H1 (cell line): ENCODE results near the gene EMID1. TPM values are rescaled to one million over a fixed set of nuclear protein-coding genes. Genes with fewer than 3 reads are reported as not detected.
A peak's percentile ranks its signal among the peaks of the same experiment; 100 is the strongest.

Experiments
- CTCF ChIA-PET: fragments of 300-600 bp; sonication (Branson Sonifier 250); formaldehyde crosslinking; loops from one replicate; lab custom pipeline; 2021; ENCODE audit not compliant: partially characterized antibody; lab: Charles Lee
- POLR2A ChIA-PET: fragments of 300-600 bp; sonication (Branson Sonifier 250); formaldehyde crosslinking; loops from one replicate; lab custom pipeline; 2021; ENCODE audit warnings: inconsistent platforms; ENCODE audit not compliant: partially characterized antibody; lab: Charles Lee
- DNase-seq, 2 experiments: peaks; one replicate each; pipeline versions ENCODE4 v3.0.0 to v3.0.0-alpha.2; 2010 to 2022; ENCODE audit warnings: low spot score in 2 of 2, low read depth in 1 of 2, mixed read lengths in 1 of 2
- FAIRE-seq: peaks from 2 replicates; lab custom pipeline; 2011; peaks lifted over from hg19 to GRCh38; lab: Jason Lieb, UNC
- H2AFZ ChIP-seq: 2 replicates; pipeline ENCODE4 v1.8.1; 2012; ENCODE audit warnings: low read length, inconsistent platforms
- H2AK5ac ChIP-seq: 2 replicates; pipeline ENCODE4 v1.6.1; 2013; ENCODE audit warnings: low read depth, low read length
- H2BK120ac ChIP-seq: replicated peaks from 2 replicates; pipeline ENCODE3; 2013; ENCODE audit warnings: low read depth, low read length, inconsistent platforms
- H2BK12ac ChIP-seq: 2 replicates; pipeline ENCODE4 v1.6.1; 2013; ENCODE audit warnings: low read depth, low read length
- H2BK15ac ChIP-seq: 2 replicates; pipeline ENCODE4 v1.6.1; 2013; ENCODE audit warnings: low read length
- H2BK20ac ChIP-seq: 2 replicates; pipeline ENCODE4 v1.6.1; 2013; ENCODE audit warnings: low read length
- H2BK5ac ChIP-seq: 2 replicates; pipeline ENCODE4 v1.6.1; 2013; ENCODE audit warnings: low read depth, low read length
- H3K14ac ChIP-seq: 2 replicates; pipeline ENCODE4 v1.6.1; 2013; ENCODE audit warnings: inconsistent platforms; ENCODE audit not compliant: insufficient read length
- H3K18ac ChIP-seq: 2 replicates; pipeline ENCODE4 v1.6.1; 2013; ENCODE audit warnings: low read length; ENCODE audit errors: extremely low read depth
- H3K23ac ChIP-seq: 2 replicates; pipeline ENCODE4 v1.6.1; 2013; ENCODE audit warnings: inconsistent platforms; ENCODE audit not compliant: insufficient read length
- H3K23me2 ChIP-seq: 2 replicates; pipeline ENCODE4 v1.6.1; 2013; ENCODE audit warnings: low read depth, low read length
- H3K27ac ChIP-seq: 2 replicates; pipeline ENCODE4 v1.6.1; 2011; ENCODE audit warnings: low read depth, low read length, inconsistent platforms
- H3K27me3 ChIP-seq, 4 experiments: replicated peaks in 1 of 4; 1 replicate in 1 of 4; 2 replicates in 3 of 4; pipeline versions ENCODE4 v1.6.1 to v1.8.1; 2011 to 2013; ENCODE audit warnings: low read length in 3 of 4, mild to moderate bottlenecking in 3 of 4, inconsistent platforms in 2 of 4, mixed read lengths in 2 of 4, moderate library complexity in 1 of 4; ENCODE audit not compliant: control insufficient read depth in 3 of 4, insufficient read depth in 3 of 4; ENCODE audit errors: extremely low read depth in 1 of 4
- H3K36me3 ChIP-seq, 4 experiments: 2 replicates each; pipeline versions ENCODE4 v1.6.1 to v1.8.1; 2011 to 2013; ENCODE audit warnings: mild to moderate bottlenecking in 4 of 4, low read length in 3 of 4, moderate library complexity in 2 of 4, control low read depth in 1 of 4, inconsistent platforms in 1 of 4; ENCODE audit not compliant: insufficient read depth in 4 of 4, control insufficient read depth in 2 of 4
- H3K4ac ChIP-seq: replicated peaks from 2 replicates; pipeline ENCODE3; 2013; ENCODE audit warnings: low read length, low read depth, mixed read lengths, inconsistent platforms; ENCODE audit not compliant: insufficient read length
- H3K4me1 ChIP-seq, 4 experiments: replicated peaks in 1 of 4; 1 replicate in 1 of 4; 2 replicates in 3 of 4; pipeline versions ENCODE4 v1.6.1 to v1.8.1; 2011 to 2013; ENCODE audit warnings: low read length in 3 of 4, inconsistent platforms in 2 of 4, mixed read lengths in 1 of 4; ENCODE audit not compliant: insufficient read depth in 4 of 4, control insufficient read depth in 3 of 4
- H3K4me2 ChIP-seq, 2 experiments: 2 replicates each; pipeline versions ENCODE4 v1.6.1 to v1.8.1; 2011 to 2013; ENCODE audit warnings: low read depth in 2 of 2, low read length in 2 of 2, control low read depth in 1 of 2, inconsistent platforms in 1 of 2, mild to moderate bottlenecking in 1 of 2; ENCODE audit not compliant: insufficient read depth in 1 of 2
- H3K4me3 ChIP-seq, 4 experiments: fragments of 200-600, 300-600 bp in 1 of 4; sonication (generic), shearing (Covaris generic), sonication (Bioruptor Twin) in 1 of 4; 2 replicates each; pipeline versions ENCODE4 v1.5.1 to v1.8.1; 2011 to 2016; ENCODE audit warnings: low read length in 4 of 4, low read depth in 3 of 4, control low read depth in 2 of 4, inconsistent platforms in 2 of 4, mild to moderate bottlenecking in 2 of 4, mixed read lengths in 1 of 4, moderate library complexity in 1 of 4; ENCODE audit not compliant: insufficient read depth in 2 of 4; ENCODE audit errors: extremely low read depth in 1 of 4
- H3K56ac ChIP-seq: replicated peaks from 2 replicates; pipeline ENCODE3; 2013; ENCODE audit warnings: low read depth, mild to moderate bottlenecking, mixed read lengths, low read length, inconsistent platforms; ENCODE audit not compliant: insufficient read length
- H3K79me1 ChIP-seq: 2 replicates; pipeline ENCODE4 v1.6.1; 2013; ENCODE audit warnings: low read depth, low read length, control low read depth
- H3K79me2 ChIP-seq, 2 experiments: 2 replicates each; pipeline versions ENCODE4 v1.6.1 to v1.8.1; 2012 to 2013; ENCODE audit warnings: low read length in 2 of 2, mild to moderate bottlenecking in 2 of 2, inconsistent platforms in 1 of 2; ENCODE audit not compliant: insufficient read depth in 2 of 2, control insufficient read depth in 1 of 2
- H3K9ac ChIP-seq, 4 experiments: replicated peaks in 1 of 4; 1 replicate in 1 of 4; 2 replicates in 3 of 4; pipeline versions ENCODE4 v1.6.1 to v1.8.1; 2011 to 2013; ENCODE audit warnings: low read depth in 3 of 4, low read length in 3 of 4, control low read depth in 2 of 4, mild to moderate bottlenecking in 2 of 4, moderate library complexity in 2 of 4, inconsistent platforms in 1 of 4; ENCODE audit errors: extremely low read depth in 1 of 4
- H3K9me3 ChIP-seq, 2 experiments: 2 replicates each; pipeline versions ENCODE4 v1.6.1 to v1.8.1; 2012 to 2013; ENCODE audit warnings: mild to moderate bottlenecking in 2 of 2, moderate library complexity in 2 of 2, control low read depth in 1 of 2, inconsistent platforms in 1 of 2, low read depth in 1 of 2, low read length in 1 of 2, mixed read lengths in 1 of 2; ENCODE audit not compliant: insufficient read depth in 2 of 2
- H4K20me1 ChIP-seq, 2 experiments: replicated peaks in 1 of 2; 2 replicates each; pipeline versions ENCODE3 to v1.8.1; 2011 to 2013; ENCODE audit warnings: inconsistent platforms in 2 of 2, low read length in 2 of 2, mild to moderate bottlenecking in 1 of 2; ENCODE audit not compliant: insufficient read depth in 2 of 2, control insufficient read depth in 1 of 2
- H4K5ac ChIP-seq: 2 replicates; pipeline ENCODE4 v1.6.1; 2013; ENCODE audit warnings: low read length, low read depth, mixed read lengths, inconsistent platforms; ENCODE audit not compliant: insufficient read length
- H4K8ac ChIP-seq: 2 replicates; pipeline ENCODE4 v1.8.0; 2013; ENCODE audit warnings: mild to moderate bottlenecking, moderate library complexity, low read length, inconsistent platforms; ENCODE audit not compliant: insufficient read depth; ENCODE audit errors: extremely low read depth
- H4K91ac ChIP-seq: replicated peaks from 2 replicates; pipeline ENCODE3; 2013; ENCODE audit warnings: low read length, mixed read lengths, inconsistent platforms; ENCODE audit not compliant: insufficient read length
- CTCF ChIP-seq, 3 experiments: IDR thresholded peaks; 1 replicate in 2 of 3; 2 replicates in 1 of 3; pipeline versions ENCODE4 v1.5.1 to v1.6.1; 2011; ENCODE audit warnings: low read length in 3 of 3, mild to moderate bottlenecking in 3 of 3, inconsistent platforms in 2 of 3, low read depth in 1 of 3, moderate library complexity in 1 of 3; ENCODE audit not compliant: insufficient read depth in 1 of 3; ENCODE audit errors: control extremely low read depth in 1 of 3
- JUN ChIP-seq: IDR thresholded peaks from 2 replicates; pipeline ENCODE4 v1.6.1; 2011; ENCODE audit warnings: low read depth, mild to moderate bottlenecking, improper control_type of control experiment, low read length
- MAFK ChIP-seq: IDR thresholded peaks from 2 replicates; pipeline ENCODE4 v1.6.1; 2012; ENCODE audit warnings: low read depth, mild to moderate bottlenecking, improper control_type of control experiment, low read length
- RAD21 ChIP-seq, 2 experiments: IDR thresholded peaks in 1 of 2; conservative IDR thresholded peaks in 1 of 2; 2 replicates each; pipeline ENCODE4 v1.6.1; 2011; ENCODE audit warnings: low read depth in 2 of 2, low read length in 2 of 2, improper control_type of control experiment in 1 of 2, inconsistent platforms in 1 of 2, mild to moderate bottlenecking in 1 of 2, moderate library complexity in 1 of 2
- RFX5 ChIP-seq: IDR thresholded peaks from 2 replicates; pipeline ENCODE4 v1.6.1; 2011; ENCODE audit warnings: low read depth, low read length, improper control_type of control experiment, borderline replicate concordance
- USF2 ChIP-seq: IDR thresholded peaks from 2 replicates; pipeline ENCODE4 v1.6.1; 2011; ENCODE audit warnings: low read length, improper control_type of control experiment
- WGBS, 2 experiments: shearing (Covaris generic) in 1 of 2; methylation state at CpG; one replicate each; pipeline versions ENCODE4 v1.1.6 to v1.1.7; 2013 to 2015; ENCODE audit warnings: low lambda C conversion rate in 2 of 2, mixed read lengths in 2 of 2, inconsistent platforms in 1 of 2, low coverage in 1 of 2, missing lambda C conversion rate in 1 of 2; ENCODE audit not compliant: insufficient replicate concordance in 2 of 2, insufficient coverage in 1 of 2, insufficient read length in 1 of 2; ENCODE audit errors: extremely low coverage in 1 of 2, missing lambda C conversion rate in 1 of 2; 5-methylcytosine and 5-hydroxymethylcytosine counted together
- polyA plus RNA-seq, 7 experiments: library from polyadenylated mRNA; depleted of rRNA in 3 of 7; stranded (reverse) in 5 of 7; unstranded in 2 of 7; fragments of >200 nt in 5 of 7; fragments of 200-250 nt in 2 of 7; gene quantifications; 1 replicate in 5 of 7; 2 replicates in 1 of 7; 4 replicates in 1 of 7; pipeline versions ENCODE4 v1.2.1 to v1.2.3, GENCODE V29; 2011 to 2013; ENCODE audit warnings: missing spikeins in 2 of 7, mixed read lengths in 2 of 7
- total RNA-seq: library from RNA; stranded (reverse); fragmentation: NEBNext Ultra II Directional; extraction: Animal tissue kit (Norgen Biotek cat#: 25700); gene quantifications from 2 replicates; pipeline ENCODE4 v1.2.1, GENCODE V29; 2021

The EMID1 gene
- total and polyA plus RNA-seq, 2 of the 8 experiments (the other 6 are each of a cell fraction or from before 2014, with no cell fraction given), result 3.9 to 7.4 TPM

DNA sequence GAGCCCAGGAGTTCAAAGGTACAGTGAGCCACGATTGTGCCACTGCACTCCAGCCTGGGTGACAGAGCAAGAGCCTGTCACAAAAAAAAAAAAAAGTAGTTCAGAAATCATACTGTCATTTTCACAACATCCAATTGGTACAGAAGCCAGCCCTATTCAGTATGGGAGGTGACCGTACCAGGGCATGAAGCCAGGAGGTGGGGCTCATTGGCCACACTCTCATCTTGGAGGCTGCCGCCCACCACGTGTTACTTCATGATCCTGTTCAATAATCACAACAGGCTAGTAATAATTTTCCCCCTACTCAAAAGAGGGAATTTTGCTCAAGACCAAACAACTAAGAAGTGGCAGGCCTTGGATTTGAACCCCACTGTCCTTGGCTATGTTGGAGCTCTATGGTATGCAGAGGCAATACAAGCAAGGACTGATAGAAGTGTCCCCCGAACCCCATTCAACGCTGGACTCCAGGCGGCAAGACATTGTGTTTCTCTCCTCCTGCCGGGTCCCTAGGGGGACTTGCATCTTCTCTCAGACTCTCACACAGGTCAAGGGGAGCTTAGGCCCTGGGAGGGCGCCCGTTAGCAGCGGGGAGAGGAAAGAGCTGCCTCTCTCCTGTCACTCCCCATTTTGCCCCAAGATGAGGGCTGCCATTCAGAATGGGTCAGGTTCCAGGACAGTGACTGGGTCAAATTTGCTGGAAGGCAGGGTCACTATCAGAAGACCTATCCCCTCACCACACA lies 40.2 kb upstream of the EMID1 start:
- 81% methylated on average over 11 of the region's 11 CpGs; no CpG with 5 or more reads in 1 of the 2 experiments for WGBS, 2 experiments
- Histone ChIP-seq H3K79me2 (no peaks in the 10 kb centered on the region), H3K27ac (no peak overlapping the region), H4K20me1 (peaks cover 0 to 1% of the 10 kb centered on the region in 2 experiments), H3K4me1 (no peaks in the 10 kb centered on the region), H3K9ac (no peak overlapping the region), H3K27me3 (no peaks in the 10 kb centered on the region), H3K4me3 (no peak overlapping the region), H2AFZ (no peak overlapping the region), H3K4me2 (no peak overlapping the region), H3K4ac (no peak overlapping the region), H3K23me2 (no peaks in the 10 kb centered on the region), H3K14ac (no peak overlapping the region), H3K18ac (no peak overlapping the region), H4K8ac (no peak overlapping the region), H2BK15ac (peak overlapping the region; percentile 81; the same call in 1 of the 2 replicates), H4K91ac (no peak overlapping the region), H3K9me3 (no peaks in the 10 kb centered on the region), H3K36me3 (no peaks in the 10 kb centered on the region), H2BK12ac (no peak overlapping the region), H3K23ac (no peak overlapping the region), H2AK5ac (0 out of 2 replicates have a peak overlapping the region, but pooled peaks have one; percentile 65), H2BK5ac (no peak overlapping the region), H2BK20ac (no peak overlapping the region), H4K5ac (no peak overlapping the region), H2BK120ac (no peak overlapping the region), H3K56ac (no peak overlapping the region), H3K79me1 (no peaks in the 10 kb centered on the region)
- no peak for FAIRE-seq
- ChIA-PET CTCF (interaction anchor here (0.8 to 3.3 kb wide), 3 partner anchors 10 to 82 kb away, joined by 3 to 19 read pairs (median 3); no protein-coding TSS in a partner anchor), POLR2A (interaction anchor here (1.5 kb wide), 1 partner anchor 111 kb away, joined by 3 read pairs; no protein-coding TSS in a partner anchor)
- no peak for DNase-seq
- TF ChIP-seq MAFK (no peak), JUN (no peak), RAD21 (IDR thresholded peaks at IDR 0.05 in 1 of 2, conservative IDR thresholded peaks at IDR 0.05 in 1 of 2; ENCODE audit: low read depth in 2 of 2, low read length in 2 of 2) (no peak), USF2 (no peak), RFX5 (no peak), CTCF (IDR thresholded peaks at IDR 0.05; ENCODE audit: control extremely low read depth in 1 of 3, insufficient read depth in 1 of 3, low read depth in 1 of 3, low read length in 3 of 3) (no peak)
